AG04449 (cell line): Measurements from ENCODE around the gene TSBP1.
"Not testable (repeated sequence)": the region's sequence is repeated elsewhere in the genome, so short reads cannot be mapped to it uniquely, and the experiment has no call there.

Experiments
- CTCF ChIA-PET: fragments of 350-600 bp; formaldehyde crosslinking; extraction: SDS; loops from one replicate; lab custom pipeline; 2021; ENCODE audit warnings: antibody characterized with exemption; lab: Yijun Ruan, JAX
- POLR2A ChIA-PET: fragments of 400-600, 350-600 bp; formaldehyde crosslinking; extraction: SDS; loops from one replicate; lab custom pipeline; 2020; ENCODE audit warnings: antibody characterized with exemption, inconsistent platforms; lab: Yijun Ruan, JAX
- DNase-seq: peaks from one replicate; pipeline ENCODE4 v3.0.0-alpha.2; 2010; ENCODE audit warnings: low read depth, low spot score
- H3K4me3 ChIP-seq: 2 replicates; pipeline ENCODE4 v1.5.1; 2011; ENCODE audit warnings: low read depth, mild to moderate bottlenecking, control low read depth, low read length
- CTCF ChIP-seq: IDR thresholded peaks from one replicate; pipeline ENCODE4 v1.5.1; 2011; ENCODE audit warnings: mild to moderate bottlenecking, moderate library complexity, low read length, control low read depth, inconsistent platforms; ENCODE audit not compliant: insufficient read depth; ENCODE audit errors: missing control alignments

Gene TSBP1

GRCh38 chr6:32313964-32314363 lies 57.7 kb downstream of the TSBP1 start:
- CTCF ChIA-PET, result no interaction called here

GRCh38 chr6:32298632-32299336 lies 72.9 kb downstream of the TSBP1 start:
- no peak for TF ChIP-seq CTCF
- DNase-seq, result no peak
- H3K4me3 ChIP-seq, result no peak overlapping the region
- POLR2A ChIA-PET, result no interaction called here
- CTCF ChIA-PET, result interaction anchor here (0.8 kb wide), 1 partner anchor 405 kb away, joined by 3 read pairs; no protein-coding TSS in a partner anchor

More at GRCh38 chr6:32313964-32314363, 57.7 kb downstream of the TSBP1 start:
- no peak overlapping the region for H3K4me3 ChIP-seq
- POLR2A ChIA-PET, result no interaction called here
- no peak for DNase-seq
- TF ChIP-seq CTCF, result no peak

- POLR2A ChIA-PET, H3K4me3 ChIP-seq, DNase-seq: not testable (repeated sequence)
- CTCF ChIA-PET, result interaction anchor here (1.3 kb wide), 1 partner anchor 41 kb away, joined by 3 read pairs; no protein-coding TSS in a partner anchor
Observed at GRCh38 chr6:32294980-32295379, 76.7 kb downstream of the TSBP1 start.

- H3K4me3 ChIP-seq, result no peak overlapping the region
- no peak for TF ChIP-seq CTCF
- ChIA-PET CTCF (no interaction called here), POLR2A (no interaction called here)
- no peak for DNase-seq
Observed at GRCh38 chr6:32294566-32294965, 77.1 kb downstream of the TSBP1 start.

GRCh38 chr6:32293695-32294094 lies 78.0 kb downstream of the TSBP1 start:
- CTCF ChIA-PET, result no interaction called here
- no peak for DNase-seq
- POLR2A ChIA-PET, result no interaction called here
- H3K4me3 ChIP-seq, result no peak overlapping the region
- TF ChIP-seq CTCF, result no peak

- ChIA-PET POLR2A (no interaction called here), CTCF (no interaction called here)
- H3K4me3 ChIP-seq, result no peak overlapping the region
- TF ChIP-seq CTCF, result no peak
- no peak for DNase-seq
Observed at GRCh38 chr6:32291543-32291942, 80.2 kb downstream of the TSBP1 start.
